HG03175 (cell line): ENCODE measurements around the gene PPARD.
"Not testable (repeated sequence)": the region's sequence is repeated elsewhere in the genome, so short reads cannot be mapped to it uniquely, and the experiment has no call there.

Experiments used
- ATAC-seq: cut with Tn5 transposase; IDR thresholded peaks from one replicate; pipeline ENCODE4 v1.9.1; 2021; ENCODE audit warnings: mild to moderate bottlenecking, moderate library complexity; ENCODE audit not compliant: unreplicated experiment

Gene PPARD

GRCh38 chr6:35342258-35343091 lies at the start of gene PPARD:
Gene PPARD, plus strand, starts transcription at chr6:35342558. Its CDS starts 68,530 bp downstream, at chr6:35411088.
- peak; percentile 98 for ATAC-seq

- no peak for ATAC-seq
These were observed 48.7 kb upstream of the PPARD start for GRCh38 chr6:35293681-35294080.

DNA sequence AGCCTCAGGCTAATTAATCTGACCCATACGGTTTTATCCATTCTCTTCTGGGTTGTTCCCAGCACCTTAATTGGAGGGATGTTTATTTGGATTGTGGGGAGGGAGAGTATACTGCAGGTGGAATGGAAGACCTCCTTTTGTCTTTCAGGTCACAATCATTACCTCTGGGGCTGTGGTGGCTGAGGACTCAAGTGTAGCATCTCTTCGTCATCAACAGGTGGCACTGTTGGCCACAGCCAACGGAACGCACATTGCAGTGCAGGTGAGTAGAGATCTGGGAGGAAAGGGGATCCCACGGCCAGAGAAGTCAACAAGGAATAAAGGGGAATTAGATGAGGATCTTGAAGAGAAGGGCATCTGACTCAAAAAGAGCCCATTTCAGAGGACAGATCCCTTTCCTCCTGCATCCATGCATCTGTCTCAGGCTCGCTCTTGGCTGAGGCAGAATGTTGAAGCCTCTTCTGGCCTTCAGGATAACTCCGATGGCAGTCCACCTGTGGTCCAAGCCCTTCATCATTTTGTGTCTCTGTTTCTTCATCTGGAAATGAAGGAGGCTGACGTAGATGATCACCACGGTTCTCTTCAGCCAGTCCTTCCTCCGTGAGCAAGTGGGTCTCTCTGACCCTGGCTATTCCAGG lies 47.9 kb upstream of the PPARD start:
- ATAC-seq: no peak

GRCh38 chr6:35295036-35295435 lies 47.3 kb upstream of the PPARD start:
- ATAC-seq: no peak

DNA sequence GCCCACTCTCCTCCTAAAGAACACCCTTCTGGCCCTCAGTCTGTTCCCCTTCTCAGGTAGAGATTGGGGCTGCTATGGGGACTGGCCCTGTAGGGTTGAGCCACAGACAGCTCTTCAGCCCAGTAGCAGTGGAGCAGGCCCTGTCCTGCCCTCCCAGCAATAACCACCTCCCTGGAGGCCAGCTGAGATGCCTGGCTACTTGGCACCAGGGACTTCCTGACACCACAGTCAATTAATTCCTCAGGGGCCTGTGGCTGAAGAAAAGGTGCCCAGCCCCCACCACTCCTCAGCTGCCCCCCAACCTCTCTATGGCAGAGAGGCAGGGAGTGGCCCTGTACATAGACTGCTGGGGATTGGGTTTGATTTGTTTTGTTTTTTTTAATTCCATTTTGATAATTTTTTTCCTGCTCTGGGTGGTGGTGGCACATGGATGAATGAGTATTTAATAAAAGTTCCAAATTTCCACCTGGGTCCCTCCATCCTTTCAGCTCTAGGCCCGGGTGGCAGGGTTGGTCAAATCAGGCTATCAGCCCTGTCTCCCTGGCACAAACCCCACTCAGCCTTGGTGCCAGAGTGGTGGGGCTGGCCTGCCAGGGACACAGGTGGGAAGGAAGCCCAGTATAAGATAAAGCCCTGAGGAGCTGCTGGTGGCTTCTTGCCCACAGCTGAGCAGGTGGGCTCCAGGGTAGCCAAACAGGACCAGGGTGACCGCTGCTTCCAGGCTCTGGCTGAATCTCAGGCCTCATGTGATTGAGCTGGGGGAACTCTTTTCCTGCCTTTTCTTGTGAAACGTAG lies 46.6 kb upstream of the PPARD start:
- ATAC-seq: no peak

- ATAC-seq: peak; percentile 1
These were observed 45.3 kb upstream of the PPARD start for GRCh38 chr6:35296931-35297600.

GRCh38 chr6:35297601-35298481 lies 44.5 kb upstream of the PPARD start, which contains the start of gene DEF6:
Gene DEF6, plus strand, starts transcription at chr6:35297818. Its CDS starts 39 bp downstream, at chr6:35297857.
- ATAC-seq: peak; percentile 81

DNA sequence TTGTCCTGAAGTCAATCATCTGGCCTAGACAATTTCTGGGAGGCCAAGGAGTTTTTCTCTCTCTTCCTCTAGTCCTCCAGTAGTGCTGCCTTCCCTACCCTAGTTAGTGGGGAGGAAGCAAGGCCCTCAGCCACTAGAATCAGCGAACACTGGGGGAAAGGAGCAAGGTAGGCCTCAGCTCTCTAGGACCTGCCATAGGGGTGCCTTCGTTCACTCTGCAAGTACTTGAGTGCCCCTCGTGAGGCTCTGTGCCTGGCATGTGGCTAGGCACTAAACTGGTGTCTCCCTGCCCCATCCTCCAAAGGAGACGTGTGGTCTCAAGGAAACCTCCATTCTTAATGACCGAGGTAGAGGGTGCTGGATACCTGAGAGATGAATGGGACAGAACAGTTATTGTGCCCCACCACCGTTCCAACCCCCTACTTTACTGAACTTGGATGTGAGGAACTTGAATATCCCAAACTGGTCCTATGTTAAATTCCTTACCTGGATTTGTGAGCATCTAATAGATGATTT lies 43.7 kb upstream of the PPARD start:
- no peak for ATAC-seq

- ATAC-seq: no peak
These were observed 42.7 kb upstream of the PPARD start for GRCh38 chr6:35299674-35300073.

GRCh38 chr6:35300848-35301247 lies 41.5 kb upstream of the PPARD start:
- no peak for ATAC-seq

DNA sequence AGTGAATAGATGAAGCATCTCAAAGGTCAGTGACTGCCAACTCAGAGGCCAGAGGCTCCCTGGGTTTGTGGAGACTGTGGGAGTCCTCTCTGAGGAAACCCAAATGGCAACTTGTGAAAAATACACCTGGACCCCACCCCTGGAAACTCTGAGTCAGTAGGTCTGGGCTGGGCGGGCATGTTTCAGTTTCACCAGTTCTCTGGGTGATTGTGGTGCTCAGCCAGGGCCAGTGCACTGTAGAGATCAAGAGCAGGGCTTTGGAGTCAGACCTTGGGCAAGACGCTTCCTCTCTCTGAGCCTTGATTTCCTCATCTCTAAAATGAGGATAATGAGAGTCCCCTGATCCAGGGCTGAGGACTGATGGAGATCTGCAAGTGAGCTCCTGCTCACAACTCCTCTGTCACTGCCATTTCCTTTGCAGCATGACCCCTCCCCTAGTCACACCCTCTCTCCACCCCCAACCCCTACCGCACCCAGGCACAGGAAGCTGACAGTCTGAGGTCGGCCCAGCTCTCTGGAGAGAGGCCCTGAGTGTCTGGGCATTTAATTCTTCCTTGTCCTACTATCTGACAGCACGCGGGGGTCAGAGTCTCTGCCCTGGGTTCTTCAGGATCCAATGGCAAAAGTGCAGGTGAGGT lies 39.6 kb upstream of the PPARD start:
- peak; percentile 80 for ATAC-seq

GRCh38 chr6:35304299-35304698 lies 38.1 kb upstream of the PPARD start:
- no peak for ATAC-seq

- no peak for ATAC-seq
These were observed 37.2 kb upstream of the PPARD start for GRCh38 chr6:35305117-35305516.

GRCh38 chr6:35307138-35307537 lies 35.2 kb upstream of the PPARD start:
- not testable (repeated sequence) for ATAC-seq

GRCh38 chr6:35308543-35308942 lies 33.8 kb upstream of the PPARD start:
- not testable (repeated sequence) for ATAC-seq

- no peak for ATAC-seq
These were observed 32.6 kb upstream of the PPARD start for GRCh38 chr6:35309611-35310264.

- ATAC-seq: no peak
These were observed 32.0 kb upstream of the PPARD start for GRCh38 chr6:35310265-35310831.

DNA sequence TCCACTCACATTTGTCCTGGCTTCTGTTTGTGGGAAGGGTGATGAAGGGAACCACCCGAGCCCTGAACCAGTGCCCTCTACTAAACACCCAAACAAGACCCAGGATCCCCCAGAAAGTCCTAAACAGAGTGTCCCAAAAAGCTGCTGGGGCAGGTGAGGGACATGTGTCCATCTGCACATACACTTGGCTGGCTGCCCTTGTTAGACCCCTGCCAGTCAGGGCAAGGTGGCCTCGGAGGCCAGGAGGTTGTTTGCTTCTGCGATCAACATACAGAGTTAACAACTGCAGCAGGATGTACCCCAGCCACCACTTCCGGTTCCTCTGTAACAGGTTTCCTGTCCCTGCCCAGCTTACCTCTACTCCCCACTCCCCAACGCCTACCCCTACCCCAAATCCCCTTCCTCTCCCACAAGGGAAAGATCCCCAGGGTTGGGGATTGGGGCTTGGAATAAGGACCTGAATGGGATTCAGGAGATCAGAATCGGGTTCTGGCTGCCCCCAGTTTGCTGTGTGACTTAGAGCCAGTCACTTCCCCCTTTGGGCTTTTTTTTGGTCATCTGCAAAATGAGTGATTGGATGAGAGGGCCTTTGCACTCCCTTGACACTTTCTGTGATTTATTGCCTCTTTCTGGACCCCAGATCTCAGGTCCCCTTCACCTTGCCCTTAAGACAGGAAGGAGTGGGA lies 30.8 kb upstream of the PPARD start:
- peak; percentile 61 for ATAC-seq
